SIG-M5 treated with dmso at 0.1 percent for 504 hours (cell line): ENCODE measurements around the gene ROBO4.

ENCODE experiments used
- DNase-seq: peaks from one replicate; lab custom pipeline; 2025; ENCODE audit not compliant: unreplicated experiment; lab: John Stamatoyannopoulos, UW

ROBO4 gene

DNA sequence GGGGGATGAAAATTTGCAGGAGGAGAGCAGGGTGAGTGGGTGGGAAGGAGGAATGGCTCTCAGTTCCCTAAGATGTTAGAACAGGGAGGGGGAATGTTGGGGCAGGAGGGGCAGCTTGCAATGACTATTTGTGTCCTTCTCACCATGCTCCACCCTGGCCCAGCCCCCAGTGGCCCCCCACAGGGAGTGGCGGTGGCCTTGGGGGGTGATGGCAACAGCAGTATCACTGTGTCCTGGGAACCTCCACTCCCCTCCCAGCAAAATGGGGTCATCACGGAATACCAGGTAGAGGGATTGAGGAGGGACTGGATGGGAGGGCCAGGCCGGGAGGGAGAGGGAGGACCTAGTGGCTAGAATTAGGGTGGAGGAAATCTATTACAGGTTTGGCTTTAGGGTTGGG lies 22.3 kb downstream of the ROBO4 start:
- DNase-seq, result no peak

DNA sequence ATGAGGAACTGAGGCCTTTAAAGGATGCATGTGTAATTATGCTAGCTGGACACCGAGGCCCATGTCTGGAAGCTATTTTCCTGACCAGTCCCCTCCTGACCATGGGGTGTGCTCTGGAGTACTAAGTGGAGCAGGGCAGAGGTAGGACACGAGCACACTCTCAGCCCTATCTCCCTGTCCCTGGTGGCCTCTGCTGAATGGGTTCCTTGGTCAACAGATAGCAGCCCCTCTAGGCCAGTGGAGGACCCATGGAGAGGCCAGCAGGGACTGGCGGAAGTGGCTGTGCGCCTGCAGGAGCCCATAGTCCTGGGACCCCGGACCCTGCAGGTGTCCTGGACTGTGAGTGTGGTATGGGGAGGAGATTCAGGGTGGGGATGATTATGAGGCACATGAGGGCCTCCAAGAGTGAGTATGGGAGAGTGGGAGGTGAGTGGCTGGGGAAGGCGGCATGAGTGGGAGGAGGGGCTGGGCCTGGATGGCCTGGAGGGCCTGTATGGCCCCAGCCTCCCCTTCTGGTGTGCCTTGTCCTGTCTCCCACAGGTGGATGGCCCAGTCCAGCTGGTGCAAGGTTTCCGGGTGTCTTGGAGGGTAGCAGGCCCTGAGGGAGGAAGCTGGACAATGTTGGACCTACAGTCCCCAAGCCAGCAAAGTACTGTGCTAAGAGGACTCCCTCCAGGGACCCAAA lies 23.0 kb downstream of the ROBO4 start:
- no peak for DNase-seq

DNA sequence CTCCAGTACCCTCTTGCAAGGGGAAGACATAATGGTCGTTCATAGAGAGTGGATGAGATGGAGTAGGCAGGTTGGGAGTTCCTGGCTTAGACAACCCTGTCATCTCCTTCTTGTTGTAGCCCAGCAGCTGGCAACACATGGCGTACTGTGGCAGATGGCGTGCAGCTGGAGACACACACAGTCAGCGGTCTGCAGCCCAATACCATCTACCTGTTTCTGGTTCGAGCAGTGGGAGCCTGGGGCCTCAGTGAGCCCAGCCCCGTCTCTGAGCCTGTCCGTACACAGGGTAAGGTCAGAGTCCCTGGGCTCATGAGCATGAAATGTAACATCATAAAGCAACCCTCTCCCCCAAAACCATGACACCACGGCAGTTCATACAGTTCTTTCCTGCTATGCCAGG lies 23.7 kb downstream of the ROBO4 start:
- no peak for DNase-seq

DNA sequence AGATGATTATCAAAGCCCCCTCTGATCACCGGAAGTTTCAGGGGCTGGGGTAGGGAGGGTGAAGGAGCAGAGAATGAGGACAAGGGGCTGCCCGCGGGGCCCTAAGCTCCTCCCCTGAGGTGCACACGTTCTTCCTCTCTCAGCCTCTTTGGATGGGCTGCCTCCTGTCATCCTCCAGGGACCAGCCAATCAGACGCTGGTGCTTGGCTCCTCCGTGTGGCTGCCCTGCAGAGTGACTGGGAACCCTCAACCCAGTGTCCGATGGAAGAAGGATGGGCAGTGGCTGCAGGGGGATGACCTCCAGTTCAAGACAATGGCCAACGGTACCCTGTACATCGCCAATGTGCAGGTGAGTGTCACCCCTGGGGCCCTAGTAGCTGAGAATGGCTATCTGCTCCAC lies 24.9 kb downstream of the ROBO4 start:
- no peak for DNase-seq

DNA sequence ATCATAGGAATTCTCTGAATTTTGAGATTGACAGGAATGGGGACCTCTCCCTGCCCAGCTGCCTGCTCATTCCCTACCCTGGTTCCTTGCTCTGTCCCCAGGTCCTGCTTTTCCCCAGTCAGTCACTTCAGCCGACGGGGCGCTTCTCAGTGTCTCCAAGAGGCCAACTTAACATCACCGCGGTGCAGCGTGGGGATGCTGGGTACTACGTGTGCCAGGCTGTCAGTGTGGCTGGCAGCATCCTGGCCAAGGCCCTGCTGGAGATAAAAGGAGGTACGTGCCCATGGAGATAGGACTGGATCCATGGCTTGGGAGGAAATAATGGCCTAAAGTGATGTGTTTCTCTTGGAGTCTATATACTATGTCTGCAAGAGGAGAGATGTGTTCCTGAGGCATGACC lies 25.4 kb downstream of the ROBO4 start:
- no peak for DNase-seq

DNA sequence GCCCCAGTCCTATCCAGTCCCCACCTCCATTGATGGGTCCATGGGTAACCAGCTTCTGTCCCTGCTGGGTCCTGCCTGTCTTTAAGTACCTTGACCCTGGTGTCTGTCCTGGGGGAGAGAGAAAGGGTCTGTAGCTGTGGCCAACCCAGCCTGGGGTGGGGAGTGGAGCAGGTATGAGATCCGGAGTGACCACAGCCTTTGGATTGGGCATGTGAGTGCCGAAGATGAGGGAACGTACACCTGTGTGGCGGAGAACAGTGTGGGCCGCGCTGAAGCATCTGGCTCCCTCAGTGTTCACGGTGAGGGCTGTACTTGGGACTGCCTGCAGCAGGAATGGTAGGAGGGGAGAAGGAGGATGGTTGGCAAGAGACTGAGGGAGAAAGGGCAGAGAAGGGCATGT lies 27.2 kb downstream of the ROBO4 start:
- no peak for DNase-seq

DNA sequence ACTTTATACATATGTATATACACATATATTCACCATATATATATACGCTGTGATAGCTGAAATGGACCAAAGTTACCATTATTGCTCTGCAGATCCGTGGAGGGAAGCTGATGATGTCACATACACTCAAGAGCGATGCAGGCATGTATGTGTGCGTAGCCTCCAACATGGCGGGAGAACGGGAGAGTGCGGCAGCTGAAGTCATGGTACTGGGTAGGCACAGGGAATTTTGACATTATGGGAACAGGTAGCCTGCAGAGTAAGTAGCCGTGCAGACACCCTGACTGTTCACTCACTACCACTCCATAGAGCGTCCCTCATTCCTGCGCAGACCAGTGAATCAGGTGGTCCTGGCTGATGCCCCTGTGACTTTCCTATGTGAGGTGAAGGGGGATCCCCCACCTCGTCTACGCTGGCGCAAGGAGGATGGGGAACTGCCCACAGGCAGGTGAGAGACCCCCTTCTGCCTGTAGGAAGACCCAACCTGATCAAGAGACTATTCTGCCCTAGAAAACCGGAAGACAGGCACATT lies 27.7 kb downstream of the ROBO4 start:
- DNase-seq, result no peak

DNA sequence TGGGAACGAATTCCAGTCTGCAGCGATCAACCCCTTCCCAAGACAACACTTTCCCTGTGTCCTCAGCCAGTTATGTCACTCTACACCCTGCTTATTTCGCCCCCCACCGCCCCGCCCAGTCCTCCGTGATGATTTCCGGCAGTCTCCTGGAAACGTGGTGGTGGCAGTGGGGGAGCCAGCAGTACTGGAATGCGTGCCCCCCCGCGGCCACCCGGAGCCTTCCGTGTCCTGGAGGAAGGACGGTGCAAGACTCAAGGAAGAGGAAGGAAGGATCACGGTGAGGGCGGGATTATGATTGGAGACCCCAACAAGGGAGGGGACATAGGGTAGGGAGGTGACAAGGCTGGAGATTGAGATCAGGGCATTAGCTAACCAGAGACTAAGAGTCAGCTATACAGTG lies 28.3 kb downstream of the ROBO4 start:
- no peak for DNase-seq

DNA sequence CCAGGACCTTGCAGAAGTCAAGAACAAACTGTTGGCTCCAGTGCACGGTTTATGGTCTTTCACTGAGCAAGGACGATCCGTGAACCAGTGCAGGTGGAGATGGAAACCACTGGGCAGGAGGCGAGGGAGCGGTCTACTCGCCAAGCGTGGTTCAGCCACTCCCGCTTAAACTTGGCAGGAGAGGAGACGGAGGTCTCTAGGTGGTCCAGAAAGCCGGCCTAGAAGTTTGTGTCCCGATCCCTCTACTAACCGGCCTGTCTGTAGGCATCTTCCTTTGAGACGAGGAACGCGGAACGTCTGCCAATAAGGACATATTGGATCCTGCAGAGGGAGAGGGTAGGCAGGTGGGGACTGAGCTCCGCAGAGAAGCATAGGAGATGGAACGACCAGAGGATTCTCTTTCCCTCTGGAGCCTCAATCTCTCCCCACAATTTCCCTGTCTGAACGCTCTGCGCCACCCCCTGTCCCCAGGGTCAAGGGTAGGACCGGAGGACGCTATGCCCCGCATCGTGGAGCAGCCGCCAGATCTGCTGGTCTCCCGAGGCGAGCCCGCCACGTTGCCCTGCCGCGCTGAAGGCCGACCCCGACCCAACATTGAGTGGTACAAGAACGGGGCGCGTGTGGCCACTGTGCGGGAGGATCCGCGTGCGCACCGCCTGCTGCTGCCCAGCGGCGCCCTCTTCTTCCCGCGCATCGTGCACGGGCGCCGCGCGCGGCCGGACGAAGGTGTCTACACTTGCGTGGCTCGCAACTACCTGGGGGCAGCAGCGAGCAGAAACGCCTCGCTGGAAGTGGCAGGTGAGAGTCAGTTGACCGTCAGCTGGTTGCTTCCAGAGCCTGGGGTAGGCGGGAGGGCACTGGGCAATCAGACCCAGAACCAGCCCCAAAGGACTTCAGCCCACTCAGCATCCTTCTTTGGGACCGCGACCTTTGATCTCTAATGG lies 29.1 kb downstream of the ROBO4 start:
- DNase-seq, result no peak

DNA sequence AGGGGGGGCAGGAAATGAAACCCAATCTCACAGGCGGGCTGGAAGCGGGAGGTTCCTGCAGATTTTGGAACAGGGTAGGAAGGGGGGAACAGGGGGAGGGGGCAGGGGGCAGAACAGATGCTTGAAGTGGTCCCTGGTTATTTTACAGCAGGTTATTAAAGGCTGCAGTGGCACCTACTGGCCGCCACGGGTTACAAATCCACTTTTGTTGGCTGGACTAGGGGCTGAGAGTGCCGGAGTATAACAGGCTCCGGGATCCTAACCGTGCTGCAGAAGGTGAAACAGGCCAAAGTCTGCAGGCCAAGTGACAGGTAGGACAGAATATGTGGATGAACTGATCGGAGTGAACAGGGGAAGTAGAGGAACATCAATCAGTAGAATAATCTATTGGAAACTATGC lies 30.0 kb downstream of the ROBO4 start:
- peak; percentile 10 for DNase-seq

DNA sequence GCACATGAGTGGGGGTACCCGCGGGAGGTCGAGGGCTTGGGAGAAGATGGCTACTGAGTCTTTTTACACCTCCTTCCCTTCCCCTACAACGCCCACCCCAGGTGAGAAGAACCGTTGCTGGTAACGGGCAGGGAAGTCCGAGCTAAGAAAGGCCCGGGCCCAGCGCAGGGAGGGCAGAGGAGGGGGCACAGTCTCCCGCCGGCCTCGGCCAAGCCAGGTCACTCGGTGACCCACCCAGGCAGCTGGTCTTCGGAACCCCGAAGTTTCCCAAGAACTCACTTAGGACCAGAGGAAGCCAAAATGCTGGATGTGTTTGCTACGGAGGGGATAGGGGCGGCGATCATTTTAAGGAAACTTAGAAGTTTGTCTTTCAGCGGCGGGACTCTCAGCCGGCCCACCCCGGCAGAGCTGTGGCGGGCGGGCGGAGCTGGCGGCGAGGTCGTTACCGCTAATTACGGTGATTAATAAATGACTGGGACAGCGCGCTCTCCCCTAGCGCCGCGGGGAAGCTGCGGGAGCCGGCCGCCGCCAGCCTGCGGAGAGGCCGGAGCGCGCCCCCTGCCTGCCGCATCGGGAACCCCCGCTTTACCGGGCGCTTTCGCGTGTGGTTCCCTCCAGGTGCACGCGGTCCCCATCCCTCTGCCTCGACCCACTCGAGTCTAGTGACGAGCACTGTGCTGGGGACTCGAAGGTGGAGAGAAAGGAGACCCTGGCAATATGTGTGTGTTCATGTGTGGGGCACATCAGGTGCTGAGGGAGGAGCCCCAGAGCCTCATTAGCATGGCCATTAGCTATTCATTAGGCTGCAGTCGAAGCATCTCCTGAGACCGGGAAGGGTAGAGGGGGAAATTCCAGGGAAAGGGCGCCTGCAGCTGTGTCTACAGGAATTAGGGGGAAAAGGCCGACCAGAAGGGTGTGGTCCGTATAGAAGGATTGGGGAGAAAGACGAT lies 31.5 kb downstream of the ROBO4 start:
- no peak for DNase-seq

DNA sequence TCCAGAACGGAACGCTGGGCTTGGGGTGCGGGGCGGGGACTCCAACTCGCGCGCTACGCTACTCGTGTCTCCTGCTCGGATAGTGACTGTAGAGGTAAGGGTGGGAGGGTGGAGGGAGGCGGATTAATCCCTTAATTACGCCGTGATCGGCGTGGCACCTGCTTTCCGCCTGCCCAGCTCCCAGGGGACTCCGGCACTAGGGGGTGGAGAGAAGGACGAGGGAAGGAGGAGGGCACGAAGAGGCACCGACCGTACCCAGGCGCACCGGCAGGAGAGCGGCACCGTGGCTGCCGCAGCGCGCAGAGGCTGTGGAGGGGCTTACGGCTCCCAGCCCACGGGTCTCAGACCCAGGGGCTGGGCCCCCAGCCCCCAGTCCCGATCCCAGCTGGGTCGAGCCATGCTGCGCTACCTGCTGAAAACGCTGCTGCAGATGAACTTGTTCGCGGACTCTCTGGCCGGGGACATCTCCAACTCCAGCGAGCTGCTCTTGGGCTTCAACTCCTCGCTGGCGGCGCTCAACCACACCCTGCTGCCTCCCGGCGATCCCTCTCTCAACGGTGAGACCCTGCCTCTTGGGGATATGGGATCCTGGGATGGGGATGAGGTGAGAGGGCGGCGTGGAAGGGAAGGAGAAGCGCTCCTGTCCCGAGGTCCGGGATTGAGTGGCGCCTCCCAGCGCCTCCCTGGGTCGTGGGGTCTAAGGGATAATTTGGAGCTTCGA lies 32.3 kb downstream of the ROBO4 start, which contains the start of gene ROBO3:
ROBO3 (plus strand) TSS at position 252 of the 721 bp plus-strand sequence; CDS start at position 398, 146 bp downstream.
- no peak for DNase-seq

DNA sequence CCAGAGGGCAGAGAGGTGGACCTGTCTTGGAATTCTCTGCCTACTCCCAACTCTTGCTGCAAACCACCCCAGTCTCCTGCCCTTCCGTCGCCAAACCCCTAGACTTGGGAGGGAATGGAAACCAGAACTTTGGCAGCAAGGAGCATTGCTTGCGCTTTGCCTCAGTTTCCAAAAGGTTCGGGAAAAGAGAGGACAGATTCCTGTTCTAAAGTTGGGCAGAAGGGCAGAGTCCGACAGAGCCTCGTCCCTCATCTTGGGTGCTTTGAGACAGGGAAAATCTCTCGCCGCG lies 32.8 kb downstream of the ROBO4 start:
- no peak for DNase-seq

DNA sequence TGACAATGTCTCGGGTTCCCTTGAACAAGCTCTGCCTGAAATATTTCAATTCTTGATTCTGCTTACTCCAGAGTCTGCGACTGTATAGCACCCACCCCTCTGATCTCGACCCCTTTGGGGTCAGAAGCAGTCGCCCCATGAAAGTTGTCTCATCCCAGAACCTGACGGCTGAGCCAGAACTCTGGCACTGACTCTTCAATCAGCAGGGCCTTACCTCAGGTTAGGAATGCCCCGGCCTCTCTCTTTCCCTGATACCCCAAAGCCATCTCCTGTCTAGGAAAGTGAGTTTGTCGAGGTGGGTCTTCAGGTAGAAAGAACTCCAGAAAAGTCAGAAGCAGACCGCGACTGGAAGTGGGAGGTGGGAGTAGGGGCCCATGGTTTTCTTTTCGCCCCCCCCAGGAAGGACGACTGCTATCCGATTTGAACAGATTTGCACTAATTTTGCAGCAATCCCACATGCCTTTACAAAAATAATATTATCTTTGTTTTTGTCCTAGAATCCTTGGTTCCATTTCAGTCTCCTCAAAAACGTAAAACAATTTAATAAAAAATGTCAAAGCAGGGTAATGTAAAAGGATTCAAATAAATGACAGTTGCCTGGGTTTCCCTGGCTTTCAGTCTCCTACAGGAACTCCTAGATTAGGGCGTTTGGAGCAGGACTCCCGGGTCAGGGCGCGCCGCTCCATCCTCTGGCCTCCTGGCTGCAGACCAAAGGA lies 33.3 kb downstream of the ROBO4 start:
- DNase-seq, result no peak

DNA sequence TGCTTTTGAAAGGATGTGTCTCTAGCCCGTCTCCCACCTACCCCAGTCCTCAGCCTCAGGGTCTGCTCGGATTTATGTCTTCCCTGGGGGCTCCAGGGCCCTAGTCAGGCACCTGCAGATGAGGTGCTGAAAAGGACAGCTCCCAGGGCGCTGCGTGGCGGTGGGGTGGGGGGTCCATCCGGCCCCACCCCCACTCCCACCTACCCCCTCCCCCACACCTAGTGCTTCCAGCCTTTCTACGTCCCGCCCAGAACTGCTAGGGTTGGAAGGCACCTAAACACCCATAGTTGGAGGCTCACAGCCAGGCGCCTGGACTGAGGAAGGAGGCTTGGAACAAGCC lies 33.9 kb downstream of the ROBO4 start:
- no peak for DNase-seq

DNA sequence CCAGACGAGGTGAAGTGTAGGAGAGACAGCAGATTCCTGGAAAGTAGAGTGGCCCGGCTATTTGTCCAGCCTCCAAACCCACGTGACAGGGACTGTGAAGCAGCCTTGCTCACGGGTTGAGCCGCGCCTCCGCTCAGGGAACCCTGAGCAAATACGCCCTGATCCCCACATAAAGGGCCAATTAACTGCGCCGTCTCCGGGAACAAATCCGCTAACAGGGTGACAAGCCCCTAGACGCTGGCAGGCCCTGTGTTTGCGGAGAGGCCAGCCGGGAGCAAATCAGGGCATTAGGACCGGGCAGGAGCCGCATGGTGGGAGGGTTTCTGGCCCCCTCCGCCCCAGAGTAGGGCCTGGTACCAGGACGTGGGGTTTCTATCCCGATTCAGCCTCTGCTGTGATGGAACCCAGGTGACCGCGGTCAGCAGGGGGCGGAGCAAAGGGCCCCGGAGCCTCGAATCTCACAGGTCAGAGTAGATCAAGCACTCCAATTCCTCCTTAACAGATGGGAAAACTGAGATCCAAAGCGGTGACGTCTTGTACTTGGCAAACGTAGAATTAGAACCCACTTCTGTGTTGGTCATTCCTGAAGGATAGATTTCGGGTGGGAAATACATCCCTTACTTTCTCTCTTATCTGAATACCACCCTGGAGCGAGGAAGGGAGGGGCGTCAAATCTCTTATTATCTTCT lies 34.4 kb downstream of the ROBO4 start:
- no peak for DNase-seq

DNA sequence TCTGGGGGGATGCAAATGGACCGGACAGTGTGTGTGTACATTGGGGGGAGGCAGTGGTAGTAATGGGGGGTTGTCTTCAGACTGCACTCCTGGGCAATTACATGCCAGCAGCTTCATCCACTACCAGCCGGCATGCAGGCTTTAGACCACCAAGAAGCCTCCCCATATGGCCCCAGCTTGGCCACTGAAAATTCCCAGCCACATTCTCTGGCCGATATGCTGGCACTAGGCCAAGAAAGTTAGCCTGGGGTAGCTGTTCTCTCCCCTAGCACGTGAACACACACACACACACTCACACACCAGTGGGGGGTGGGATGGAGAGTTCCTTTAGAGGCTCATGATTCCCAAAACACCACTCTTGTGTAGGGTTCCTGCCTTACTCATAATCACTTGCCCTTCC lies 36.0 kb downstream of the ROBO4 start:
- no peak for DNase-seq

DNA sequence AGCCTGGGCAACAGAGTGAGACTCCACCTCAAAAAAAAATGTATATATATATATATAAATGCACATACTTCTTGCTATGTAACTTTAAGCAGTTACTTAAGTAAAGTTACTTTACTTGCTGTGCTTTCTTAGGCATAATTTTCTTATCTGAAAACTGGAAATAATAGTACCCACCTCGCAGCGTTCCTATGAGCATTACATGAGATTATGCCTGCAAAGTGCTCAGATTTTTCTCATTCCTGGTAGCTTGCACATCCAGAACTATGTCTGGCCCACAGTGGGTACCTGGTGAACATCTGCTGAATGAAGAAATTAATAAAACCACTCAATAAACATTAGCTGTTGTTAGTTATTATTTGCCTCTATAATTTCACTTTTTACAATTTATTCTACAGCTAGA lies 38.5 kb downstream of the ROBO4 start:
- DNase-seq, result no peak

DNA sequence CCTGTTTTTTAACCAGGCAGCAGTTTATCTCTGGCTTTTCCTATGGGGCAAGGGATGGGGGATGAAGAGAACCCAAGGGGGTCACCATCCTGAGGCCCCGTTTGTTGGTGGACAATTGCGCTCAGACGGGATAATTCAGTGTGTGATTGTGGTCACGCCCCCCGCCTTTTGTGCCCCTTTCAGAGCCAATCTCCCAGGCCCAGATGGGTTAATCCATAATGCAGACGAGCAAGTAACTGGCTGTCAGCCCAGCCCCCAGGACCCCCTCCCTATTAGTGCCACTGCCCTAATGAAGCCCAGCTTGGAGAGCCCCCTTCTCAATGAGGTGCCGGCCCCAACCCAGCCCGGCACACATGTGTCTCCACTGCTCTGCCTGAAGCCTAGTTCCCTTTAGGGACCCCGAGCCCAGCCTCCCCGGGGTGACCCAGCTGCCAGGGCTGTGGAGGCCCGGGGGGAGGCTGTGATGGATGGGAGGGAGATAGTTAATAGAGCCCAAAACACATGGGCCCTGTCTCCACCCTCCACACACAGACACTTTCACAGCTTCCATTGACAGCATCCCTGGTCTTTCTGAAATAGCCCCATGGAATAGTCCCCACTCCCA lies 51.5 kb downstream of the ROBO4 start:
- DNase-seq, result no peak
